PC-9 (cell line): ENCODE data around the gene NELFA. TPM values are rescaled to one million over a fixed set of nuclear protein-coding genes. Genes with fewer than 3 reads are reported as not detected.

ENCODE experiments used
- BruUV-seq: library from RNA; stranded (reverse); fragments of 400-500 nt; replicated peaks from 2 replicates; lab custom pipeline; 2021; lab: Mats Ljungman, UMichigan
- CTCF ChIA-PET: fragments of 300-600 bp; sonication (Branson Sonifier 250); formaldehyde crosslinking; loops from one replicate; lab custom pipeline; 2022; ENCODE audit warnings: antibody characterized with exemption; lab: Charles Lee
- POLR2A ChIA-PET: fragments of 300-600 bp; sonication (Branson Sonifier 250); formaldehyde crosslinking; loops from one replicate; lab custom pipeline; 2022; ENCODE audit warnings: antibody characterized with exemption; ENCODE audit not compliant: unreplicated experiment; lab: Charles Lee
- DNase-seq, 2 experiments: peaks; one replicate each; pipeline versions ENCODE4 v3.0.0 to v3.0.0-alpha.2; 2015 to 2022; ENCODE audit warnings: mixed read lengths in 1 of 2
- H2AFZ ChIP-seq: fragments of 200-600 bp; sonication (generic); 2 replicates; pipeline ENCODE4 v1.8.1; 2017; ENCODE audit warnings: antibody characterized with exemption
- H3F3A ChIP-seq: fragments of 200-600 bp; sonication (generic); 2 replicates; pipeline ENCODE4 v1.8.1; 2017; ENCODE audit warnings: antibody characterized with exemption, mild to moderate bottlenecking, low read depth; ENCODE audit not compliant: insufficient read depth
- H3K27ac ChIP-seq: fragments of 200-600 bp; sonication (generic); 2 replicates; pipeline ENCODE4 v1.6.1; 2016; ENCODE audit warnings: mixed run types
- H3K27me3 ChIP-seq: fragments of 200-600 bp; sonication (generic); 2 replicates; pipeline ENCODE4 v1.6.1; 2016; ENCODE audit warnings: low read depth, mixed run types; ENCODE audit not compliant: insufficient read depth
- H3K36me3 ChIP-seq: fragments of 200-600 bp; sonication (generic); 2 replicates; pipeline ENCODE4 v1.6.1; 2016; ENCODE audit warnings: low read depth, mixed run types
- H3K4me1 ChIP-seq: fragments of 200-600 bp; sonication (generic); replicated peaks from 2 replicates; pipeline ENCODE4 v1.6.1; 2016; ENCODE audit warnings: mixed run types; ENCODE audit not compliant: insufficient read depth
- H3K4me2 ChIP-seq: fragments of 200-600 bp; sonication (generic); 2 replicates; pipeline ENCODE4 v1.6.1; 2017; ENCODE audit warnings: mixed run types
- H3K4me3 ChIP-seq: fragments of 200-600 bp; sonication (generic); 2 replicates; pipeline ENCODE4 v1.6.1; 2016; ENCODE audit warnings: mixed run types
- H3K79me2 ChIP-seq: fragments of 200-600 bp; sonication (generic); 2 replicates; pipeline ENCODE4 v1.6.1; 2017; ENCODE audit warnings: low read depth, mixed run types
- H3K9me2 ChIP-seq: fragments of 200-600 bp; sonication (generic); 2 replicates; pipeline ENCODE4 v1.8.1; 2017; ENCODE audit warnings: mild to moderate bottlenecking; ENCODE audit not compliant: insufficient read depth
- H3K9me3 ChIP-seq: fragments of 200-600 bp; sonication (generic); 2 replicates; pipeline ENCODE4 v1.8.1; 2016; ENCODE audit warnings: low read depth; ENCODE audit not compliant: insufficient read depth
- H4K20me1 ChIP-seq: fragments of 200-600 bp; sonication (generic); 2 replicates; pipeline ENCODE4 v1.8.1; 2017; ENCODE audit not compliant: insufficient read depth
- CTCF ChIP-seq: fragments of 200-600 bp; sonication (generic); conservative IDR thresholded peaks from 2 replicates; pipeline ENCODE4 v1.6.1; 2017; ENCODE audit warnings: mixed run types, antibody characterized with exemption, mild to moderate bottlenecking, moderate library complexity
- EZH2 ChIP-seq: fragments of 200-600 bp; sonication (generic); IDR thresholded peaks from 2 replicates; pipeline ENCODE4 v1.8.0; 2017; ENCODE audit warnings: antibody characterized with exemption, low read depth
- intact Hi-C: fragments of 100-400 bp; cut with micrococcal nuclease; formaldehyde crosslinking; loops from one replicate; pipeline ENCODE4 v1.10.0; 2022; ENCODE audit not compliant: unreplicated experiment
- total RNA-seq: library from RNA; stranded (reverse); gene quantifications from 2 replicates; pipeline ENCODE4 v1.2.3, GENCODE V29; 2021

Gene NELFA
- total RNA-seq, 1 experiment from 2014 or later: 52.4 TPM

GRCh38 chr4:1952719-1953118 lies 56.1 kb downstream of the NELFA start:
- Histone ChIP-seq H3K4me2 (no peak overlapping the region), H3K36me3 (no peaks in the 10 kb centered on the region), H3K27me3 (no peaks in the 10 kb centered on the region), H3K4me3 (no peak overlapping the region), H3F3A (peaks cover 3% of the 10 kb centered on the region; the same call in 1 of the 2 replicates), H3K27ac (no peak overlapping the region), H3K4me1 (no peaks in the 10 kb centered on the region), H4K20me1 (no peaks in the 10 kb centered on the region), H3K9me3 (no peaks in the 10 kb centered on the region), H3K79me2 (no peaks in the 10 kb centered on the region), H2AFZ (no peak overlapping the region), H3K9me2 (no peaks in the 10 kb centered on the region)
- TF ChIP-seq EZH2 (no peak), CTCF (no peak)
- BruUV-seq: no TSS peak
- ChIA-PET POLR2A (no interaction called here), CTCF (no interaction called here)
- intact Hi-C loops: no loop called here
- DNase-seq: no peak

GRCh38 chr4:1952058-1952700 lies 56.6 kb downstream of the NELFA start:
- no peaks in the 10 kb centered on the region for H4K20me1 ChIP-seq
- no peak for DNase-seq
- H3F3A ChIP-seq: peaks cover 3% of the 10 kb centered on the region; the same call in 1 of the 2 replicates
- intact Hi-C loops: no loop called here
- no peak overlapping the region for H2AFZ ChIP-seq
- CTCF ChIA-PET: no interaction called here
- no peak overlapping the region for H3K4me3 ChIP-seq
- no peaks in the 10 kb centered on the region for H3K4me1 ChIP-seq
- H3K9me2 ChIP-seq: no peaks in the 10 kb centered on the region
- no peak overlapping the region for H3K27ac ChIP-seq
- POLR2A ChIA-PET: no interaction called here
- H3K36me3 ChIP-seq: no peaks in the 10 kb centered on the region
- BruUV-seq: no TSS peak
- no peaks in the 10 kb centered on the region for H3K27me3 ChIP-seq
- H3K4me2 ChIP-seq: no peak overlapping the region
- H3K79me2 ChIP-seq: no peaks in the 10 kb centered on the region
- TF ChIP-seq CTCF: no peak
- H3K9me3 ChIP-seq: no peaks in the 10 kb centered on the region

GRCh38 chr4:1950369-1950768 lies 58.4 kb downstream of the NELFA start:
- DNase-seq: no peak
- Histone ChIP-seq H3K4me3 (no peak overlapping the region), H3K4me1 (no peaks in the 10 kb centered on the region), H3K9me3 (no peaks in the 10 kb centered on the region), H3K9me2 (no peaks in the 10 kb centered on the region), H3K36me3 (no peaks in the 10 kb centered on the region), H3F3A (peaks cover under 1% of the 10 kb centered on the region; the same call in 1 of the 2 replicates), H3K27me3 (no peaks in the 10 kb centered on the region), H3K4me2 (no peak overlapping the region), H3K27ac (no peak overlapping the region), H2AFZ (no peak overlapping the region), H4K20me1 (no peaks in the 10 kb centered on the region), H3K79me2 (no peaks in the 10 kb centered on the region)
- TF ChIP-seq CTCF (no peak), EZH2 (no peak)
- intact Hi-C loops: no loop called here
- ChIA-PET CTCF (no interaction called here), POLR2A (no interaction called here)
- no TSS peak for BruUV-seq
